ENCODE results near the gene FMO2.

GRCh38 chr1:171248302-171248701, 63.2 kb downstream of the FMO2 start, which contains the start of gene FMO1:
- no peak for TF ChIP-seq TAF1 (IDR thresholded peaks at IDR 0.05; ENCODE audit: borderline replicate concordance, low read depth, low read length)
- no peak for TF ChIP-seq POLR2A (IDR thresholded peaks at IDR 0.05; ENCODE audit: low read depth, low read length)
